NOMO-1 treated with dmso at 0.1 percent for 144 hours (cell line): ENCODE measurements around the gene MASP1.

Source experiments
- DNase-seq: peaks from one replicate; lab custom pipeline; 2025; ENCODE audit not compliant: unreplicated experiment; lab: John Stamatoyannopoulos, UW

The MASP1 gene, protein sequence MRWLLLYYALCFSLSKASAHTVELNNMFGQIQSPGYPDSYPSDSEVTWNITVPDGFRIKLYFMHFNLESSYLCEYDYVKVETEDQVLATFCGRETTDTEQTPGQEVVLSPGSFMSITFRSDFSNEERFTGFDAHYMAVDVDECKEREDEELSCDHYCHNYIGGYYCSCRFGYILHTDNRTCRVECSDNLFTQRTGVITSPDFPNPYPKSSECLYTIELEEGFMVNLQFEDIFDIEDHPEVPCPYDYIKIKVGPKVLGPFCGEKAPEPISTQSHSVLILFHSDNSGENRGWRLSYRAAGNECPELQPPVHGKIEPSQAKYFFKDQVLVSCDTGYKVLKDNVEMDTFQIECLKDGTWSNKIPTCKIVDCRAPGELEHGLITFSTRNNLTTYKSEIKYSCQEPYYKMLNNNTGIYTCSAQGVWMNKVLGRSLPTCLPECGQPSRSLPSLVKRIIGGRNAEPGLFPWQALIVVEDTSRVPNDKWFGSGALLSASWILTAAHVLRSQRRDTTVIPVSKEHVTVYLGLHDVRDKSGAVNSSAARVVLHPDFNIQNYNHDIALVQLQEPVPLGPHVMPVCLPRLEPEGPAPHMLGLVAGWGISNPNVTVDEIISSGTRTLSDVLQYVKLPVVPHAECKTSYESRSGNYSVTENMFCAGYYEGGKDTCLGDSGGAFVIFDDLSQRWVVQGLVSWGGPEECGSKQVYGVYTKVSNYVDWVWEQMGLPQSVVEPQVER

DNA sequence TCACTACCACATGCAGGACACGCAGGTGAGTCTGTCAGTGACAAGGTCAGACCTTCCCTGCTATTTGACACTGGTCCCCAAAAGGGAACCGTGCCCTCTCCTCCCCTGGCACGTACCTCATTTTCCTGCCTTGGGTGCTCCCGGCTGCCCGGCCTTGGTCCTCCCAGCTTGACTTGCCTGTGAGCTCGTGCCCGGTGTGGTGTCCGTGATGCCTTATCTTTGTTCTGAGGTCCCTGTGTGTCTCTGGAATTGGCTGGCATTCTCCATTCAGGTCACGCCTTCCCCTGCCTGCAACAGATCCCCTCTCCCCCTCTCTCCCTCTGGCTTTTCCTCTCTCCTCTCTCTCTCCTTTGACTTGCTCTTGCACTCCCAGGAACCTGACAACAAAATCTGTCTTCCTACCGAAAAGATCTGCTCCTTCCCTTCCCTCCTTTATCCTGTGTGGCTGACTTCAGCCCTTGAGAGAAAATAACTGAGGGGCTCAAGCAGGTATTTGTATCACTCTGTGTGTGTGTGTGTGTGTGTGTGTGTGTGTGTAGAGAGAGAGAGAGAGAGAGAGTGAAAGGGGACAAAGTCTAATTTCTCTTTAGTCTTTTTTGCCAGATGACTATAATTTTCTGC, at the start of gene MASP1:
Gene MASP1, minus strand, starts transcription at position 226 of the 621 bp plus-strand sequence. Its CDS starts 105 bp downstream, at position 121.
- no peak for DNase-seq

DNA sequence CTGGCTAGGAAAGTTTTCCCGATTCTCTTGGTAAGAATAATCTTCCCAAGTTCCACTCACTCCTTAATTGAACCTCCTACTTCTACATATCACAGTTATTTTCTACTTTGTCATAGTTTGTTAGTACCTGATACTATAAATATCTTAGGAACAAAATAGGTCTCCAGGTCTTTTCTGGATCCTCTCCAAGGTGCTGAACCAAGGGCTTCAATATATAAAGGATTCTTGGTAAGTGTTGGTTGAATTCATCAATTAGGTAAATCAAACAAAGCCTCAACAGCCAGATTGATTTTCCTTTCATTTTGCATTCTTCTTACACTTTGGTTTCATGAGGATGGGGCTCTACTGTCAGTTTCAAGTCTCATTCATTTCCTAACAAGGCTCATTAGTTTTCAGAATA, 49.0 kb upstream of the MASP1 start:
- no peak for DNase-seq

DNA sequence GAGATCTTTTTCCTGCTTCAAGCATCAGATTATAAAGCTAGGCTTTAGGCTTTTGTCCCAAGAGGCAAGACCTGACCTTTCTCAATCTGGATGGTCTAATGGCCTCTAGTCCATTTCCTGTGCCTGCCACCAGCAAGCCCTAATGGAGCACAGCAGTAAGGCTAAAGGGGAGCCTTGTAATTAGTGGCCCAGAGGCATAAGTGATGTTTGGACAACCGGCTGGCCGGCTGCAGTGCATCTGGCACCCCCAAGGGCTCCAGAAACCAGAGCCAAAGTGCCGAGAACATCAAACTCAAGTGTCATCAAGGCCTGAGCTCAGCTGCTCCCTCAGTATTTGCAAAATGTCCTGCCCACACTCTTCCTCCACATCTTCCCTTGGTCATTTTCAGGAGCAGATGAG, 44.8 kb upstream of the MASP1 start:
- DNase-seq = no peak

DNA sequence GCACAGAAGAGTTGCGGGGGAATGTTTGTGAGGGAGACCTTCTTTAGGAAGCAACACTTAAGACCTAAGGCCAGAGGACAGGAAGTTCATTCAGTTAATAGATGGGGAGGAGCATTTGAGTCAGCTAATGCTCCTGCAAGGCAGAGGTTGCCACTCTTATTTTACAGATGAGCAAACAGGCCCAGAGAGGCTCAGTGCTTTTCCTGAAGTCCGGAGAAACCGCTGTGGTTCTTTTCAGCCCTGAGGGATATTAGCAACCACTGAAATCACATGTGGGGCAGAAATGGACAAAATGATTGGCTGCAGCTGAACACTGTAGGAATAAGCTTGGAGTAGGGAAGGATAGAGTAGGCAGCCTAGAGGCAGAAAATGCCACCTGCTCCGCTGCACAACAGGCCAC, 43.4 kb upstream of the MASP1 start:
- no peak for DNase-seq

DNA sequence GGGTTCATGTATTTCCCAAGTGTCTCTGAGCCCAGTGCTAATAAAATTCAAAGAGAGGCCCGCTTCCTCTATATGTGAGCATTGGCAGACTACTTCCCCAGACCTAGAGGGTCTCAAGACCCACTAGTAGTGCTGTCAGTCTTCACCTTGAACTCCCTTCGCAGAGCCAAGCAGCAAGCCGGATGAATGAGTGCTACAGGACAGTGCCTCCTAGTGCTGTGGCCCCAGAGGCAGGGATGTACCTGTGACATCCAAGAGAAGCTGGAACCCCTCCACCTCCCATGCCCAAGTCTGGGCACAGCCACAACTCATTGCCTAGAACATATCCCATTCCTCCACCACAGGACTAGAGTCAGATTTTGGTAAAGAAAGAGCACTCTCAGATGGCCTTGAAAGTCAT, 37.2 kb upstream of the MASP1 start:
- DNase-seq = no peak

DNA sequence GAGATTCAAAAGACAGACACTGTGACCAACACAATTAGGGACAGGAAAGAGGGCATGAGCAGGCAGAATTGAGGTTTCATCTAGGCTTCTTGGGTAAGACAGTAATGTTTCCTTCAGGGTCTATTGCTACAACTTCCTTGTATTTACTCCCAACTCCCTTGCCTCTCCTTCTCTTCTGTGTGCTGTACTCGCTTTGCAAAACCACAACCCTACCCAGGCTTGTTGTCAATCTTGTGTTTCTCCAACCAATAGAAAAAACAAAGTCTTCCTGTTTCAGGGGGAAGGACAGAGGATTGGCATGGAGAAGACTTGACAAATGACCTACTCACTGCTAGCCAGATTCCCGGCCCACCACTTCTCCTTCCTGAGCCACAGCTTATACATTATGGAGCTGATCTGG, 36.3 kb upstream of the MASP1 start:
- peak; percentile 67 for DNase-seq

DNA sequence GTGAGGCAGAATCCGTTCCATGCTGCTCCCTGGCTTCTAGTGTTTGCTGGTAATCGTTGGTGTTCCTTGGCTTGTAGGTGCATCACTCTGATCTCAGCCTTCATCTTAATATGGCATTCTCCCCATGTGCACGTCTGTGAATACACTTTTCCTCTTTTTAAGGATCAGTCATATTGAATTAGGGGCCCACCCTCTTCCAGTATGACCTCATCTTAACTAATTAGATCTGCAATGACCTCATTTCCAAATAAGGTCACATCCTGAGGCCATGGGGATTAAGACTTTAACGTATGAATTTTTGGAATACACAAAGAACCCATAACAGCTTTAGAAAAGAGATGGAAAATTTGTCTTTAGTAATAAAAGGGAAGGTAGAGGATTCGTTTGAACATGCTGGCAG, 34.1 kb upstream of the MASP1 start:
- DNase-seq = no peak

DNA sequence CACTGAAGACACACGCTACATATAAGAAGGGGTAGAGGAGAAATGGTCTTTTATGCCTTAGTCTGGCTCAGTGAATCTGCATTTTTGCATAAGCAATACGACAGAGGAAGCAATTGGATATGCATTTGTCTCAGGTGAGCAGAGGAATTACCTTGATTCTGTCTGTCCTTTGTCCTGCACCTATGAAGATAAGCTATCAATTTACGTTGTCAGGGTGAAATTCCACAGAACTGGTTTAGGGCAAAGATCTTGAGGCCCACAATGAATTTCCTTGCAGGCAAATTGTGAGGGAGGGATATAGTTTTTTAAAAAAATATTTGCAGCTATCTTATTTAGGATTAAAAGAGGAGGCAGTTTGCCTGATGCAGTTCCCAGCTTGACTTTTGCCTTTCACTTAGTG, 31.6 kb upstream of the MASP1 start:
- no peak for DNase-seq

DNA sequence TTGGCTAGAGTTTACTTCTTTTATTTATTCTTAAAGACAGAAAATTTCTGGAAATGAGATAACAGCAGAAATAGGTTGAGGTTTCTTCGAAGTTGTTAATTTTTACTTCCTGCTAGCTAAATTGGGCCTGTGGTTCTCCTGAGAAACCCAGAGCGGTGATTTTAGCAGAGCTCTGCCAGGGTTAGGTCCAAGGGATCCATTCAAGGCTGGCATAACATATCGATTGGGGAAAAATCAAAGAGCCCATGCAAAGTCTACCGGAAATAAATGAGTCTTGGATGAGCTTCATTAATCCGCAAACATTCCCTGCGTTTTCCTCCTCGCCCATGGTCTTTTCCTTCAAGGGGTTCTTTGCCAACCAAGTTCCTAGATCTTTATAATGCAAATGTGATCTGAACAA, 30.8 kb upstream of the MASP1 start:
- DNase-seq = no peak

DNA sequence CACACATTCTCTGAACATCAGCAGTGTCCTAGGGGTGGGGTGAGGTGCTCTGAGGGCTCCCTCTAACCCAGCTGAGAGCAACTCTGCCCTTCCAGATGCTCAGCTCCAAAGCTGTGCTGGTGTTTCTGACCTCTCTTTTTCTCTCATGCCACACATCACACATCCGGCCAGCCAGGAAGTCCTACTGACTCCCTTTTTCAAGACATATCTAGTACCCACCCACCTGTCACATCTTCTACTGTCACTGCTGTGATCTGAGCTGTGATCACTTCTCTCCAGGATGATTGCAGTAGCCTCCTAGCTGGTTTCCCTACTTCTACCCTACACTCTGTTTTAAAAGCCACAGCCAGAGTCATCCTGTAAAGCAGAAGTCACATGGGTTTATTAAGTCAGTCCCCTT, 30.2 kb upstream of the MASP1 start:
- DNase-seq = no peak

DNA sequence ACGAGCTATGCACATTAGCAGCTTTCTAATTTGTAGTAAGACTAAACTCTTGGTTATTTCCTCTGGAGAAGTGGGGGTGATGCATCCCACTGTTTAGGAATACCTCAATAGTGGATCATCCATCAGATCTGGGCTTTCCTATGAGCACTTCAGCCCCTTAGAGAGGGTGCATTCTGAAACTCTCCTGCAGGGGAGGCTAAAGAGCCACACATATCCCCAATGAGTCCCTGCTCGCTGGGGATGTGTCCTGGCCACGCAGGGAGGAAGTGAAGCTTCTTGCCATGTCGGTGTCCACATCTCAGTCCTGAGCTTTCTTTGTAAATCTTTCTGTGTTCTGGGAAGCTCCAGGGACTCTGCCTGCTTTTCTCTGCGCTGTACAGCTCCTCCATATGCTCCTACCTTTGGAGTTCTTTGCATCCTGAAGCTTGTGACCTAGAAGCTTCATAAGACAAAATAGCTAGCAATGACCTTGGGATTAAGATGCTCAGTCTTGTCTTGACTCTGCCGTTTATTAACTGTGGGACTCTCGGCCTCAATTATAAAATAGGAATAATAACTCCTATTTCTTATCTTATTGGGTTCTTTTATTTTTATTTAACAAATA, 28.3 kb upstream of the MASP1 start:
- peak; percentile 67 for DNase-seq

DNA sequence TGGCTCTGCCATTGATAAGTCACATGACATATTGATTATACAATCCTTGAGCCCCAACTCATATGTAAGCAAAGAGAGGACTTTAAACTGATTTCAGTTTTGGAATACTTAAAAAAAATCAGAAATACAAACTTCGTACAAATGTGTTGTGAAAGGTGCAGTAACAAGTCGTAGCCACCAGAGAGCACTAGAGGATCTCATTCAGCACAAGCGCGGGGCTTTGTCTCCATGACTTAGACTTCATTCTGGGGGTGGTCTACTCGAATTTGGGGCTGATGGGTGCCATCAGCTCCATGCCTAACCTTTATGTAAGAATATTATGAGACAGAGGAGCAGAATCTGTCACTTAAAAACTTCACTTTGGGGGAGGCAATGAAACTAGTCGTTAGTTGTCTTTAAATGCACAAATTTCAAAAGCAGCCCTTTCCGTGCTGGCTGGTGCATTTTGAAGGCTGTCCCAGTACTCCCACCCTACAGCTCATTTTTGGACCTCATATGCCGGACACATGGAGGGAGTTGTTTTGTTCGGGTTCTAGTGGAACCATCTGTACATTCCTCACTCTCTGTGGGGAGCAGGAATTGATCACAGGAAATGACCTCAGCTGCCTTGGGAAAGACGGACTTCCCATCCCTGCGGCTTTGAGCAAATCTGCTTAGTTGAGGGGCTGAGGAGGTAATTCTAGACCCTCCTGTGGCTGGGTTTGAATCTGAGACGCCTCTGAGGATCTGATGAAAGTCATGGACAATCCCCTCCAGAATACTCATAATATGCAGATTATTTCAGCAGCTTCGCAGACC, 27.5 kb upstream of the MASP1 start:
- peak; percentile 44 for DNase-seq

DNA sequence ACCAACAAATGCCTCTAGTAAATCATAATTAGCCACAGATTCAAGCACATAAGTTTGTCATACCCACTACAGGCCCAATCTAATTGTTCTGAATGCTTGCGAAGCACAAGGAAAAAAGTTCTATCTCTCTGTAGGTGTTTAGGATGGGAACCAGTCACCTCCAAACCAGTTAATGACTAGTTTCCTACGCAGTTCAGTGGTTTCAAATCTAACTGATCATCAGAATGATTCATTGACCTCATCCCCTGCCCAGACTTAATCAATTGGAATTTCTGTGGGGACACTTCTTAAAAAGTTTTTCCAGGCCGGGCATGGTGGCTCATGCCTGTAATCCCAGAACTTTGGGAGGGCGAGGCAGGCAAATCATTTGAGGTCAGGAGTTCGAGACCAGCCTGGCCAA, 24.3 kb upstream of the MASP1 start:
- no peak for DNase-seq

DNA sequence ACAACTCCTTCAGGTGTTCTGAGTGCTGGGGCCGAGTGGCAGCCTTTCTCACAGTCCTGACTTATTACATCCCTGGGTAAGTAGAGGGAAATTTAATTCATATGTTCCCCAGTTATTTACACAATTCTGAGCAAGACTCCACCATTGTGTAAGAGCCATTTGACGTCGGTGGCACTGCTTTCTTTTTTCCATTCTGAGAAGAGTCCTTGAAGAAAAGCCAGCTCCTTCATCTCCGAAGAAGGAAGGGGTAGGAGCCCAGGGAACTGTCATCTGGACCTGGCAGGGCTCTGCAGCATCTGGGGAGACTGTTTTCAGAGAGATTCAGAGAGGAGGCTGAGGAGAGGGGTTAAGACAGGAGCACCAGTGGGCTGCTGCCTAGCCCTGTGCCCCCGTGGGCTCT, 22.6 kb upstream of the MASP1 start:
- no peak for DNase-seq

DNA sequence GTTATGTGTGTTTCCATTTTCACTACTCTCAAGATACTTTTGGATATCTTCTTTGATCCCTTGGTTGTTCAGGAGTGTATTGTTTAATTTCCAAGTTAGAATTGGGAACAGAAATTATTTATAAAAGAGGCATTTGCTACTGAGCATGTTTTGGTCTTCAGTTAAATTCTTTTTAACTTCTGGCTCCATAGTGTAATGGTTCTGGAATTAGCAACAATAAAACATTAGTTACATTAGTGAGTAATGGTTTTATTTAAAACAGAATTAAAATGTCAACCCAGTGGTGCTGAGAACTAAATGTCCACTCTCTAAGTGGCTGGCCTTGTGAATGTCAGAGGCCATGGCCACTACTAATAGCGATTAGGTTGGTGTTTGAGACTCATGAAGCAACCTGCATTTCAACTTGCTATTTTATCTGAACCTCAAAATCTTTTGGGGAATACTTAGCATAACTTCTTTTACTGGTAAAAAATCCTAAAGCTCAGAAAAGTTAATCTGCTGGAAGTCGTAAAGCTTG, 19.5 kb upstream of the MASP1 start:
- DNase-seq = no peak

DNA sequence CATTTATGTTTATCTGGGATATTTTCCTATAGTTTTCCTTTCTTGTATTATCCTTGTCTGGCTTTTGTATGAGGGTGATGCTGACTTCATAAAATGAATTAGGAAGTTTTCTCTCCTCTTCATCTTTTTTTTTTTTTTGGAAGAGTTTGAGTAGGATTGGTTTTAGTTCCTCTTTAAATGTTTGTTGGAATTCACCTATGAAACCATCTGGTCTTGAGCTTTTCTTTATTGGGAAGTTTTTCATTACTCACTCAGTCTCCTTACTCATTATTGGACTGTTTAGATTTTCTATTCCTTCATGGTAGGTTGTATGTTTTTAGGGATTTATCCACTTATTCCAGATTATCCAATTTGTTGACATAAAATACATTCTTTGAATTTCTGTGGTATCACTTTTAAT, 18.7 kb upstream of the MASP1 start:
- DNase-seq = no peak

DNA sequence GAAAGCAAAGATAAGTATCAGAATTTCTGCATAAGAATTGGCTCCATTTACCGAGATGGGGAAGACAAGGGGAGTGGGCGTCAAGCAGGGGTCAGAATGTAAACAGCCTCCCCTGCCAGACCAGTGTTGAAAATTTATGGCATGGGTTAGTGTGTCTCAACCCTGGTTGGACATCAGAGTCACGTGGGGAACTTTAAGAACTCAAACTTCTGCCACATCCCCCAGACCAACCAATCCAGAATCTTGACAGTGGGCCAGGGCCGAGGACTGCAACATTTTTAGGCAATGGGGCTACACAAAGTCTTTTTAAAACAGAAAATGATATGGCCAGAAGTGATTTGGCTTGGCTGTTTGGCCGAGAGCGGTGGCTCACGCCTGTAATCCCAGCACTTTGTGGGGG, 14.3 kb upstream of the MASP1 start:
- no peak for DNase-seq

DNA sequence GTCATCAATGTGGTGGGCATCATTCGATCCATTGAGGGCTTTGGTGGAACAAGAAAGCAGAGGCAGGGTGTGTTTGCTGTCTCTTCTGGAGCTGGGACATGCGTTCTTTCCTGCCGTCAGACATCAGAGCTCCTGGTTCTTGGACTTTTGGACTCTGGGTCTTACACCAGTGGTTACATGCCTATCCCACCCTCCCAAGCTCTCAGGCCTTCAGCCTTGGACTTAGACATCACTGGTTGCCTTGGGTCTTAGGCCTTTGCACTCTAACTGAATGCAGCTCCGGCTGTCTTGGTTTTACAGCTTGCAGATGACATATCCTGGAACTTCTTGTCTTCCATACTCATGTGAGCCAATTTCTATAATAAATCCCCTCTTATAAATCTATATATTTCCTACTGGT, 8.1 kb upstream of the MASP1 start:
- no peak for DNase-seq

DNA sequence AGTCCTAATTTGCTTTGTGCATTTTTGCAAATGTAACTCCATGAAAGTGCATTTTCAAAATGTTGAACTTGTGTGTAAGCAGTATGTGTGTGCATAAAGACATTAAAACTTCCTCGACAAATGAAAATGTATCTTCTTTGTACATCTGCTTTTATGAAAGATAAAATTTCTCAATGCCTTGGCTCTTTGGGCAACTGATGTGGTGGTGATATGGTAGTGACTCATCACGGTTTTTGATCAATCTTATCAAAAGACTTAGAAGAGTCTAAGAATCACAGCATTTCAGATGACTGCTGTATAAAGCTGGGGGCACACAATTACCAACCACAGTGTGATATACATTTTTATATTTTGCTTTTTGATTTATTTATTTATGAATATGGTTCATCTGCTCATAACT, 5.4 kb upstream of the MASP1 start:
- no peak for DNase-seq

DNA sequence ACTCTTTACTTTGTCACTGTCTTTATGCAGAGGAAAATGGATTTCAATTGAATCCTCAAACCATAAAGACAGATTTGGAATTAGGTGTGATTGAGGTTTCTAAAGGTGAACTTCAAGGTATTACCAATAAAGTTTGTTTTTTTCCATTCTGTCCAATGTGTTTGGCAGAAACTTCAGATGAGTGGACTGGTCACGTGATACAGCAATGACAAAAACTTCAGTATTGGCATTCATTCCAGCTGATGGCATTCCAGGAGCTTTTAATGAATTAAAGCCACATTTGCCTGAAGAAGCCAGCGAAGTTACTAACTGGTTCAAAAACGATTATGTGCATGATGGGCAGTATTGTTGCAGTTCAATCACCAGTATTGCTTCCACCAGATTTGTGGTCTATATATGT, 4.5 kb upstream of the MASP1 start:
- DNase-seq = no peak
